Dermis microvascular lymphatic vessel endothelial cell (primary cell): ENCODE results near the gene RPL10. TPM values are rescaled to one million over a fixed set of nuclear protein-coding genes. Genes with fewer than 3 reads are reported as not detected.

Experiments
- DNase-seq, 2 donors: peaks; one replicate each; pipeline versions ENCODE4 v3.0.0 to v3.0.0-alpha.2; 2010; ENCODE audit warnings: low read depth in 2 of 2
- total RNA-seq: library from RNA; depleted of rRNA; stranded (reverse); fragments of >200 nt; gene quantifications from 2 replicates; pipeline ENCODE4 v1.2.1, GENCODE V29; 2014

RPL10 gene
- total RNA-seq: 2,372 and 2,629 TPM in 2 replicates

DNA sequence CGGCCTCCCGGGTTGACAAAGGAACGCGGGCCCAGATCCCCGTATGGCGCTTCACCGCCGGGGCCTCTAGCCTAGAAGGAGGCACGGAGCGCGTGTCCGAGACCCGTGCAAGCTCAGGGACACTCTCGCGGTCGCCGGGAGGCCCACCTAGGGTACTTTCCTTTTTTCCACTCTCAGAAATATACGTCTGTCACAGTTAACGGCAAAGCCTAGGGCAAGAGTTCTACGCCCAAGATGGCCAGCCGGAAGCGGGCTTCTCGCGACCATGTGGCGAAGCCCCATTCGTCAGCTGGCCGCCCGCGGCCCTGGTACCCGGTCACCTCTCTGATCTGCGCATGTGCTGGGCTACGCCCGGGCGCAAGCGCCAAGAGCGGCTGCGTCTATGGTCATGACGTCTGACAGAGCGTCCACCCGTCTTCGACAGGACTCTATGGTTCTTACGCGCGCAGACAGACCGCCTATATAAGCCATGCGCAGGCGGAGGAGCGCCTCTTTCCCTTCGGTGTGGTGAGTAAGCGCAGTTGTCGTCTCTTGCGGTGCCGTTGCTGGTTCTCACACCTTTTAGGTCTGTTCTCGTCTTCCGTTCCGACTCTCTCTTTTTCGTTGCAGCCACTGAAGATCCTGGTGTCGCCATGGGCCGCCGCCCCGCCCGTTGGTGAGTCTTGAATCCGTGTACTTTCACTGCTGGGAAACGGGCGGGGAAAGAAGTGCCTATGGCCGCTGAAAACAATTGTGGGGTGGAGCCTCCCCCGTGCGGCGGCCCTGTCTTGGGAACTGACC lies at the start of gene RPL10:
Gene RPL10 (plus strand): TSS at position 490 of the 780 bp plus-strand sequence. CDS start 143 bp downstream, at position 633.
- DNase-seq: peak; percentile 95 to 97

GRCh38 chrX:154348646-154349358 lies 49.4 kb upstream of the RPL10 start:
- no peak for DNase-seq

DNA sequence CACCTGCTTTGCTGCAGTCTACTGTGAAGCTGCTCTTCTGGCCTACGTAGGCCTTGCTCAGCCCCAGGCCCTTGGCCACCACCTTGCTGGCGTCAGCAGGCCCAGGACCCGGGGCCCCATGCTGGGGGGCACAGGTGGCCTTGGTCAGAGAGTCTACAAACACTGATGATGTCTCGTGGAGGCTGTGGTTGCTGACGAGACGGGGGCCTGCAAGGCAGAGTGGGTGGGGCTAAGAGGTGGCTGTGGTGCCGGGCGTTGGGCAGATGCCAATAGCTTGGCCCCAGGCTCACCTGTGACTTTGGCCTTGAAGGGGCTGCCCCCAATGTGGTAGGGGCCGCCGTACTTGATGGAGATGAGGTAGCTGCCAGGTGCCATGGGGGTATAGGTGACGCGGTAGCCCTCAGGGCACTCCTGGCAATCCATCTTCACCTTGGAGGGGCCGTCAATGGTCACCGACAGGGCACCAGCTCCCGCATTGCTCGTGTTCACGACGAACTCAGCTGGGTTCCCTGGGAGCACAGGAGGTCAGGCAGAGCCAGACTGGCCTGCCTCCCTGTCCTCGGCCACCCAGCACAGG lies 48.7 kb upstream of the RPL10 start:
- DNase-seq: no peak

DNA sequence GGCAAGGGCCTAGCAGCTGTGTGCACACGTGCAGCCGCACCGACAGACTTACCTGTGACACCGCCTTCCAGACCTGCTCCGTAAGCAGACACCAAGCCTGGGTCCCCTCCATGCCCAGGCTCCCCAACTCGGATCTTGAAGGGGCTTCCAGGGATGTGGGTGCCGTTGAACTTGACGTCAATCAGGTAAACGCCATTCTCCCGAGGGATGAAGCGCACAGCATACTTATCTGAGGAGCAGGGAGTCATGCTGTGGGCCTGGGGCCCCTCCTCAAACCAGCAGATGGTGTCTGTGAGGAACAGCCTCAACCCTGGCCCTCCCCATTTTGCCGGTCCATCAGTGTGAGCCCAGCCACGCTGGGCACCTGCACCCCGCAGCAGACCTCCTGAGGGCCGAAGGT lies 48.2 kb upstream of the RPL10 start:
- no peak for DNase-seq

DNA sequence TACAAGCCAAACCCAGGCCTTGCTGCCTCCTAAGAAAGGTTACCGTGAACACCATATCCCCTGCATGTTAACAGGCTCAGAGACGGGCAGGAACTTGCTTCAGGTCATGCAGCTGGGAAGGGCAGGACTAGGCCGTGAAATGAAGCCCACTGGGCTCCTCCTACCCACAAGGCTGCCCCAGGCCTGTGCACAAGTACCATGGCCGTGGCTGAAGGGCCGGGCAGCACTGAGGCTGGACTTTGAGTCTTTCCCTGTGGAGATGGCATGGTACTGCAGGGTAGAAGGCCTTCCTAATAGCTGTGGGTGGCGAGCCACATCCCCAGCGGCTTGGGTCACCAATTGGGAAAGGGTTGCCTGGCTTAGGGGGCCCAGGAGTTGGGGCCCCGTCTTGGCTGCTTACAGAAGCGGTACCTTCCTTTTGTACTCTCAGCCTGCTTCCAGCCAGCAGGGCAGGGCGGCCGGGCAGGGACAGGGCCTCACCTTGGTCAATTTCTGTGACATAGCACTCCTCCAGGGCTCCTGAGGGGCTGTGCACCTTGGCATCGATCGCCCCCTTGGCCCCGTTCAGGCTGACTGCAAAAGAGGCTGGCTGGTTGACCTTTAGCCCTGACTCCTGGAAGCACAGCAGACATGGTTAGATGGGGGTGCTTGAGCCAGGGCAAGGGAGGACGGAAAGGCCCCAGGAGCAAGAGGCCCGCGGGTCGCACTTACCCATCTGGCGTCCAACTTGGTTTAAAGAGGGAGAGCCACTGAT lies 47.6 kb upstream of the RPL10 start:
- no peak for DNase-seq

GRCh38 chrX:154351183-154352011 lies 46.8 kb upstream of the RPL10 start:
- DNase-seq: no peak

DNA sequence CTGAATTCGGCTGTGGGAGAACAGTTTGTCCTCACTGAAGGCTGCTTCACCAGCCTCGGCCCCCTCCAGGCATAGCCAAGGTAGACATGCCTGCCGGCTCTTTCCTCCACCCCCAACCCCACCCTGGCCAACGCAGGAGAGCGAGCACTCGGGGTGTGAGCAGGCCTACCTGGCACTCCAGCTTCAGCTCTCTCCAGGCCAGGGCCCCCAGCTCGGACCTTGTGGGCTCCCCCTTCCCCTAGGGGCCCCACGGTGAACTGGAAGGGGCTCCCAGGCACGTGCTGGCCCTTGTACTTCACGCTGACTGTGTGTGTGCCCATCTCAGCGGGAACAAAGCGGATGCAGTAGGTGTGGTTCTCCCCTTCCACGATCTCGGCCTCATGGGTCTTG lies 46.2 kb upstream of the RPL10 start:
- no peak for DNase-seq

- no peak for DNase-seq
These were observed 45.7 kb upstream of the RPL10 start for GRCh38 chrX:154352466-154352865.

DNA sequence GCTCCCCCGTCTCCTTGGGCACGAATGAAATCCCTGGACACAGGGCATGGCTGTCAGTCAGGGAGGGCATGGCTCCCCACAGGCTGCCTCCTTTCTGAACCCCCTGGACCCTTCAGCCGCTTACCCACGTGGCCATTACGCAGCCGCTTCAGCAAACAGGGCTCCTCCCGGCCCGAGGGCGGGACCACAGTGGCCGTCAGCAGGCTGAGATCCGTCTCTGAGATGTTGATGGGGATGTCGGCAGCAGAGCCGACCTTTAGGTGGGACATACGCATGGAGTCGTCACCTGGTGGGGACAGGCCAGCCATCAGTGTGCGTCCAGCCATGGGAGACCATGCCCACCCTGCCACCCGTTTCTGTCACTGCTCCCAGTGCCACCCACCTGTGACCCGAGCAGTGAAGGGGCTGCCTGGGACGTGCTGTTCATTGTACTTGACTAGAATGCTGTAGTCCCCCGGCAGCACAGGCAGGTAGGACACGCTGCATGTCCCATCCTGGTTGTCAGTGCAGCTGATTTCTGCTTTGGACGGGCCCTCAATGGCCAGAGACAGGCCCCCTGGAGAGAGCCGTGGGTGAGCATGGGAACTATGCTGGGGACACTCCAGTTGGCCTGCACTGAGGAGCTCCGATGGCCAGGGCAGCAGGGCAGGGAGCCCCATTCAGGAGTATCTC lies 44.9 kb upstream of the RPL10 start:
- DNase-seq: no peak

DNA sequence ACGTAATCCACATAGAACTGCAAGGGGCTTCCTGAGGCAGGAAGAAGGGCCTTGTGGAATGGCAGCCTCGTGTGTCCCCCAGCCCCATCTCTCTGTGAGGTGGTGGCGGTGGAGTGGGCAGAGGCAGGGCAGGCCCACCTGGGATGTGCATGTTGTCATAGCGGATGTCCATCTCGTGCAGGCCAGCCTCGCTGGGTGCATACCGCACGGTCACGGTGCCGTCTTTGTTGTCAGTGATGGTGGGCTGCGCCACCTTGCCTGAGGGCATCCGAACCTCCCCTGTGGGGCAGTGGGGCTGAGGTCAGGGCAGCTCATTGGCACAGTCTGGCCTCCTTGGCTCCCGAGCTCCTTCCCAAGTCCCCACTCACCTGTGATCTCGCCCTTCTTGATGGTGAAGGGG lies 44.2 kb upstream of the RPL10 start:
- DNase-seq: no peak

- DNase-seq: no peak
These were observed 43.7 kb upstream of the RPL10 start for GRCh38 chrX:154354516-154354915.

DNA sequence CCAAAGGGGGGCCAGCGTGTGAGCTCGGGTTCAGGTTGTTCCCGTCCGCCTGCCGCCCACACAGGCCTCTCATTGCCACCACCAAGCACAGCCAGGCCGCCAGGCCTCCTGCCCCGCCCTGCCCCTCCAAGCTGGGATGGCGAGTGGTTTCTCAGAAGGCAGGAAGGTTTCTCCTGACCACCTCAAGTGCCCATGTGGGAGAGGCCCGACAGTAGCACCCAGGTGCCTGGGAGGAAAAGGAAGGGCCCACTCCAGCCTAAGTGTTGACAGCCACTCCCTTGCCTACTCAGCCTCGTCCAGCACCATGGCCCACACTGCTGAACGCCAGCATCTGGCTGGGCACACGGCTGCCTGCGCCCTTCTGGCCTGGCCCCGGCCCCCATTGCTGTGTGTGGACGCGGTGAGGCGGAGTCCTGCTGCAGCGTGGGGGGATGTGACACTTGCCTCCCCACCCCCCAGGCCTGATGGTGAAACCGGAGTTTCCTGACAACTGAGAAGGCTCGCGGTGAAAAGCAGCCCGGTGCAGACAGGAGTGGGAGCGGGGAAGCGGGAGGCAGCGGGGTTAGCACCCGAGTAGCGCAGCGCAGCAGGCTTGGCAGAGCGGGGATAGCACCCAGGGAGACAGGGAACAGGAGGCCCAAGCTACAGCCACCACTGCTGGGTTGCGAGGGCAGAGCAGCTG lies 42.9 kb upstream of the RPL10 start:
- no peak for DNase-seq

GRCh38 chrX:154355776-154356140 lies 42.4 kb upstream of the RPL10 start:
- DNase-seq: no peak

GRCh38 chrX:154356596-154356995 lies 41.6 kb upstream of the RPL10 start:
- DNase-seq: no peak

DNA sequence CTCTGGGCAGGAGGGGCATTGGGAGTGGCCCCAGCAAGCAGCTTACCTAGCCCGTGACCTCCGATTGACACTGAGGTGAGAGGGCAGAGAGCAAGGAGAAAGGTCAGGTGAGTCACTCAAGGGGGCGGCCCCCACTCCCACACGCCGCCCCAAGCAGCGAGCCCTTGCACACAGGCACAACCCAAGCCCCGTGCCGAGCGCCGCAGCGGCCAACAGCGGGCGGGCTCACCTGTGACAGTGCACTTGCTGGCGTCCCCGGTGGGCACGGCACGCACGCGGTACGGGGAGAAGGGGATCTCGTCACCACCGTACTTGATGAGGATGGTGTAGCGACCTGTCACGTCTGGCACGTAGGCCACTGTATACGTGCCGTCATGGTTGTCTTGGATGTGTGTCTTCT lies 41.0 kb upstream of the RPL10 start:
- DNase-seq: no peak

- DNase-seq: no peak
These were observed 40.2 kb upstream of the RPL10 start for GRCh38 chrX:154358011-154358410.

- DNase-seq: no peak
These were observed 39.3 kb upstream of the RPL10 start for GRCh38 chrX:154358829-154359228.

- DNase-seq: no peak
These were observed 38.6 kb upstream of the RPL10 start for GRCh38 chrX:154359362-154360154.

DNA sequence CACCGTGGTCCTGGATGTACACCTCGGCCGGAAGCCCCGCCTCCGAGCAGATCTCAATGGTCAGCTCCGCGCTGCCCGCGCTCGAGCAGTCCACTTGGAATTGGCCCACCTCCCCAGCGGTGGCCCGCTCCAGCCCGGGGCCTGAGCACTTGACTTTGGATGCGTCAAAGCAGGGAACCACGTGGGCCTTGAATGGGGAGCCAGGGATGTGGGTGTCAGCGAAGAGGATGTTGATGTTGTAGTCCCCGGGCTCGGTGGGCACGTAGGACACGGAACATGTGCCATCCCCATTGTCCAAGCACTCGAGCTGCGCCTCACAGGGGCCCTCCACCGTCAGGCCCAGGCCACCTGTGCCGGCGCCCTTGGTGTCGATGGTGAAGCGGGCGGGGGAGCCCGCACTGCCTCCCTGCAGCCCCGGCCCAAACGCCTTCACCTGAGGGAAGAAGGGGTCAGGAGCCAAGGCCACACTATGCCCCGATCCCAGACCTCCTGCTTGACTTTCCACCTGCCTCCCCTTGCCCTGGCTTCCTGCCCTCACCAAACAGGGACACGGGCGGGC lies 37.9 kb upstream of the RPL10 start:
- DNase-seq: no peak
